ENCODE data around the gene FAM227B. TPM values are rescaled to one million over a fixed set of nuclear protein-coding genes. Genes with fewer than 3 reads are reported as not detected.
"Not testable (repeated sequence)": the region's sequence is repeated elsewhere in the genome, so short reads cannot be mapped to it uniquely, and the experiment has no call there.

FAM227B gene
- total RNA-seq, 2 experiments from 2014 or later: 2.9 to 4.1 TPM

GRCh38 chr15:49570672-49571071 is 49.9 kb downstream of the FAM227B start:
- Mint-ChIP-seq H3K4me1 (no peaks in the 10 kb centered on the region), H3K9me3 (peaks cover 25% of the 10 kb centered on the region)

GRCh38 chr15:49570174-49570573 is 50.4 kb downstream of the FAM227B start:
- Mint-ChIP-seq H3K4me1 (no peaks in the 10 kb centered on the region), H3K4me3 (no peak overlapping the region), H3K36me3 (peaks cover 24% of the 10 kb centered on the region), H3K9me3 (peaks cover 25% of the 10 kb centered on the region), H3K27me3 (no peaks in the 10 kb centered on the region), H3K27ac (no peak overlapping the region)
- no peak for DNase-seq

More at GRCh38 chr15:49570672-49571071, 49.9 kb downstream of the FAM227B start:
- H3K4me3 Mint-ChIP-seq: no peak overlapping the region
- no peaks in the 10 kb centered on the region for H3K27me3 Mint-ChIP-seq
- peaks cover 24% of the 10 kb centered on the region for H3K36me3 Mint-ChIP-seq
- H3K27ac Mint-ChIP-seq: no peak overlapping the region
- DNase-seq: no peak

GRCh38 chr15:49560045-49560444 is 60.6 kb downstream of the FAM227B start:
- Mint-ChIP-seq H3K27me3 (no peaks in the 10 kb centered on the region), H3K4me3 (no peak overlapping the region), H3K4me1 (no peaks in the 10 kb centered on the region), H3K36me3 (peaks cover 34% of the 10 kb centered on the region), H3K9me3 (peaks cover 55% of the 10 kb centered on the region), H3K27ac (no peak overlapping the region)
- DNase-seq: no peak

GRCh38 chr15:49558929-49559328 is 61.7 kb downstream of the FAM227B start:
- H3K27ac Mint-ChIP-seq: no peak overlapping the region
- peaks cover 56% of the 10 kb centered on the region for H3K9me3 Mint-ChIP-seq
- no peaks in the 10 kb centered on the region for H3K4me1 Mint-ChIP-seq
- DNase-seq: no peak
- H3K27me3 Mint-ChIP-seq: peaks cover 3% of the 10 kb centered on the region
- peaks cover 34% of the 10 kb centered on the region for H3K36me3 Mint-ChIP-seq
- H3K4me3 Mint-ChIP-seq: no peak overlapping the region

- peaks cover 23% of the 10 kb centered on the region for H3K36me3 Mint-ChIP-seq
- H3K9me3 Mint-ChIP-seq: peaks cover 50% of the 10 kb centered on the region
- DNase-seq: no peak
- no peak overlapping the region for H3K4me3 Mint-ChIP-seq
- no peaks in the 10 kb centered on the region for H3K4me1 Mint-ChIP-seq
- peaks cover 3% of the 10 kb centered on the region for H3K27me3 Mint-ChIP-seq
- H3K27ac Mint-ChIP-seq: no peak overlapping the region
Observed at GRCh38 chr15:49556437-49556836, 64.2 kb downstream of the FAM227B start.

- not testable (repeated sequence) for H3K27me3 Mint-ChIP-seq, DNase-seq, H3K4me3 Mint-ChIP-seq, H3K36me3 Mint-ChIP-seq, H3K27ac Mint-ChIP-seq, H3K4me1 Mint-ChIP-seq
- peaks cover 30% of the 10 kb centered on the region for H3K9me3 Mint-ChIP-seq
Observed at GRCh38 chr15:49550342-49550741, 70.3 kb downstream of the FAM227B start.

GRCh38 chr15:49538520-49538919 is 82.1 kb downstream of the FAM227B start:
- H3K4me3 Mint-ChIP-seq: no peak overlapping the region
- no peak for DNase-seq
- peaks cover 35% of the 10 kb centered on the region for H3K9me3 Mint-ChIP-seq
- no peaks in the 10 kb centered on the region for H3K27me3 Mint-ChIP-seq
- peaks cover 3% of the 10 kb centered on the region for H3K36me3 Mint-ChIP-seq
- no peaks in the 10 kb centered on the region for H3K4me1 Mint-ChIP-seq
- H3K27ac Mint-ChIP-seq: no peak overlapping the region

- no peak overlapping the region for H3K4me3 Mint-ChIP-seq
- H3K27me3 Mint-ChIP-seq: no peaks in the 10 kb centered on the region
- no peaks in the 10 kb centered on the region for H3K4me1 Mint-ChIP-seq
- peaks cover 22% of the 10 kb centered on the region for H3K9me3 Mint-ChIP-seq
- H3K36me3 Mint-ChIP-seq: peaks cover 2% of the 10 kb centered on the region
- no peak for DNase-seq
- H3K27ac Mint-ChIP-seq: no peak overlapping the region
Observed at GRCh38 chr15:49530092-49530491, 90.5 kb downstream of the FAM227B start.

- Mint-ChIP-seq H3K27me3 (no peaks in the 10 kb centered on the region), H3K9me3 (peaks cover 16% of the 10 kb centered on the region), H3K4me3 (no peak overlapping the region), H3K36me3 (peaks cover 5% of the 10 kb centered on the region), H3K4me1 (no peaks in the 10 kb centered on the region), H3K27ac (no peak overlapping the region)
- DNase-seq: no peak
Observed at GRCh38 chr15:49528289-49528688, 92.3 kb downstream of the FAM227B start.

- Mint-ChIP-seq H3K27ac (no peak overlapping the region), H3K4me1 (no peaks in the 10 kb centered on the region), H3K27me3 (no peaks in the 10 kb centered on the region), H3K4me3 (no peak overlapping the region), H3K36me3 (peaks cover 10% of the 10 kb centered on the region), H3K9me3 (peaks cover 19% of the 10 kb centered on the region)
- DNase-seq: no peak
Observed at GRCh38 chr15:49521802-49522201, 98.8 kb downstream of the FAM227B start.

- H3K27ac Mint-ChIP-seq, H3K4me1 Mint-ChIP-seq, H3K4me3 Mint-ChIP-seq, H3K9me3 Mint-ChIP-seq, DNase-seq, H3K36me3 Mint-ChIP-seq, H3K27me3 Mint-ChIP-seq: not testable (repeated sequence)
Observed at GRCh38 chr15:49512739-49513138, 107.9 kb downstream of the FAM227B start.

- Mint-ChIP-seq H3K27me3 (no peaks in the 10 kb centered on the region), H3K4me3 (no peak overlapping the region), H3K27ac (no peak overlapping the region), H3K9me3 (peaks cover 5% of the 10 kb centered on the region), H3K36me3 (no peaks in the 10 kb centered on the region), H3K4me1 (no peaks in the 10 kb centered on the region)
- no peak for DNase-seq
Observed at GRCh38 chr15:49507261-49507660, 113.4 kb downstream of the FAM227B start.

- Mint-ChIP-seq H3K36me3 (no peaks in the 10 kb centered on the region), H3K4me3 (no peak overlapping the region), H3K27ac (no peak overlapping the region)
Observed at GRCh38 chr15:49506341-49506740, 114.3 kb downstream of the FAM227B start.

GRCh38 chr15:49501586-49501985 is 119.0 kb downstream of the FAM227B start:
- Mint-ChIP-seq H3K9me3 (peaks cover 7% of the 10 kb centered on the region), H3K4me1 (no peaks in the 10 kb centered on the region), H3K27ac (no peak overlapping the region), H3K4me3 (no peak overlapping the region), H3K27me3 (no peaks in the 10 kb centered on the region), H3K36me3 (no peaks in the 10 kb centered on the region)
- no peak for DNase-seq

More at GRCh38 chr15:49506341-49506740, 114.3 kb downstream of the FAM227B start:
- H3K4me1 Mint-ChIP-seq: no peaks in the 10 kb centered on the region
- peaks cover 6% of the 10 kb centered on the region for H3K9me3 Mint-ChIP-seq
- no peak for DNase-seq
- no peaks in the 10 kb centered on the region for H3K27me3 Mint-ChIP-seq

GRCh38 chr15:49495993-49496753 is 124.4 kb downstream of the FAM227B start:
- Mint-ChIP-seq H3K27ac (no peak overlapping the region), H3K36me3 (no peaks in the 10 kb centered on the region), H3K4me1 (no peaks in the 10 kb centered on the region), H3K27me3 (no peaks in the 10 kb centered on the region), H3K4me3 (no peak overlapping the region), H3K9me3 (no peaks in the 10 kb centered on the region)
- DNase-seq: no peak

GRCh38 chr15:49494842-49495241 is 125.8 kb downstream of the FAM227B start:
- no peak overlapping the region for H3K4me3 Mint-ChIP-seq
- no peaks in the 10 kb centered on the region for H3K4me1 Mint-ChIP-seq

More at GRCh38 chr15:49494842-49495241, 125.8 kb downstream of the FAM227B start:
- Mint-ChIP-seq H3K36me3 (no peaks in the 10 kb centered on the region), H3K27ac (no peak overlapping the region), H3K9me3 (no peaks in the 10 kb centered on the region), H3K27me3 (no peaks in the 10 kb centered on the region)
- no peak for DNase-seq
